ENCODE measurements around the gene MPPED1. TPM values are rescaled to one million over a fixed set of nuclear protein-coding genes. Genes with fewer than 3 reads are reported as not detected.

Gene MPPED1
- total RNA-seq, 1 experiment from 2014 or later = not detected

DNA sequence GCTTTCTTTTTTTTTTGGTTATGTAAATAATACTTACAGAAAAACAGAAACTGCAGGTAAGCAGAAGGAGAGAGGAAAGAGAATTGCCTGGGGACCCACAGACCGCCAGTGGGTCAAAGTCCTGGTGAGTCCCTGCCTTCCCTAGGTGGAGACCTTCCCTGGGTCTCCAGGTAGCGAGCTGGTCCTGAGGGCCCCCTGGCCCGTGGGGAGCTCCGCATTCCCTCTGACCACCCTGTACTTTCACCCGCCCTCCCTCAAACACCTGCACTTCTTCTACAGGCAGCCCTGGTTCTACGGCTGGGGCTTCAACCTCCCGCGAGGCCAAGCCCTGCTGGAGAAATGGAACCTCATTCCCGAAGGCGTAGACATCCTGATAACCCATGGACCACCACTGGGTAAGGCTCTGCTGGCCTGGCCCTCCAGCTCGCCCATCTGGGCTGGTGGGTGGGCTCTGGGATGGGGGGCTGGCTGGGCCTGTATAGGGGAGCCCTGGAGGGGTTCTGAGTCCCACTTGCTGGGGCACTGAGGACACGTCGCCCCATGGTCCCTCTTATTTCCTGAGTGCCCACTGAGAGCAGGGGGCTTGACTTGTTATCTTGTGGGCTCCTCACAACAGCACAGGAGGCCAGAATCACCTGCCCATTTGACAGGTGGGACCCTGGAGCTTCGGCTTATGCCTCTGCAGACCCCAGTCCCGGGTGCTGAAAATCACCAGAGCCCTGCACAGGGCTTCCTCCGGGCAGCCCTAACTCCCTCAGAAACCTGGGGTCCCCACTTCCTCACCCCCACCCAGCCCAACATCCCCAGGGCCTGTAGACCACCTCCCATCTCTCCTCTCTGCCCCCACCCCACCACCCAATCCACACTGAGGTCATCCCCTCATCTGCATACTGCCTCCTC is 86.4 kb downstream of the MPPED1 start:
- CTCF ChIA-PET = interaction anchor here (1.2 kb wide), 1 partner anchor 21 kb away, joined by 3 read pairs; no protein-coding TSS in a partner anchor
- Mint-ChIP-seq H3K9me3 (ENCODE audit: low read depth, unreplicated experiment) (peaks cover 3% of the 10 kb centered on the region), H3K27me3 (ENCODE audit: unreplicated experiment) (peaks cover 18% of the 10 kb centered on the region), H3K4me1 (ENCODE audit: low read depth, unreplicated experiment) (no peaks in the 10 kb centered on the region), H3K36me3 (ENCODE audit: insufficient read depth, unreplicated experiment) (no peaks in the 10 kb centered on the region), H3K4me3 (ENCODE audit: low read depth, unreplicated experiment) (no peak overlapping the region), H3K27ac (ENCODE audit: unreplicated experiment) (no peak overlapping the region)
- DNase-seq = no peak
- intact Hi-C loops (cut with micrococcal nuclease; ENCODE audit: unreplicated experiment) = no loop called here
- BruUV-seq (replicated peaks) = no TSS peak
- TF ChIP-seq, protein P1, sequence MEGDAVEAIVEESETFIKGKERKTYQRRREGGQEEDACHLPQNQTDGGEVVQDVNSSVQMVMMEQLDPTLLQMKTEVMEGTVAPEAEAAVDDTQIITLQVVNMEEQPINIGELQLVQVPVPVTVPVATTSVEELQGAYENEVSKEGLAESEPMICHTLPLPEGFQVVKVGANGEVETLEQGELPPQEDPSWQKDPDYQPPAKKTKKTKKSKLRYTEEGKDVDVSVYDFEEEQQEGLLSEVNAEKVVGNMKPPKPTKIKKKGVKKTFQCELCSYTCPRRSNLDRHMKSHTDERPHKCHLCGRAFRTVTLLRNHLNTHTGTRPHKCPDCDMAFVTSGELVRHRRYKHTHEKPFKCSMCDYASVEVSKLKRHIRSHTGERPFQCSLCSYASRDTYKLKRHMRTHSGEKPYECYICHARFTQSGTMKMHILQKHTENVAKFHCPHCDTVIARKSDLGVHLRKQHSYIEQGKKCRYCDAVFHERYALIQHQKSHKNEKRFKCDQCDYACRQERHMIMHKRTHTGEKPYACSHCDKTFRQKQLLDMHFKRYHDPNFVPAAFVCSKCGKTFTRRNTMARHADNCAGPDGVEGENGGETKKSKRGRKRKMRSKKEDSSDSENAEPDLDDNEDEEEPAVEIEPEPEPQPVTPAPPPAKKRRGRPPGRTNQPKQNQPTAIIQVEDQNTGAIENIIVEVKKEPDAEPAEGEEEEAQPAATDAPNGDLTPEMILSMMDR (IDR thresholded peaks at IDR 0.05; ENCODE audit: unreplicated experiment) = no peak

DNA sequence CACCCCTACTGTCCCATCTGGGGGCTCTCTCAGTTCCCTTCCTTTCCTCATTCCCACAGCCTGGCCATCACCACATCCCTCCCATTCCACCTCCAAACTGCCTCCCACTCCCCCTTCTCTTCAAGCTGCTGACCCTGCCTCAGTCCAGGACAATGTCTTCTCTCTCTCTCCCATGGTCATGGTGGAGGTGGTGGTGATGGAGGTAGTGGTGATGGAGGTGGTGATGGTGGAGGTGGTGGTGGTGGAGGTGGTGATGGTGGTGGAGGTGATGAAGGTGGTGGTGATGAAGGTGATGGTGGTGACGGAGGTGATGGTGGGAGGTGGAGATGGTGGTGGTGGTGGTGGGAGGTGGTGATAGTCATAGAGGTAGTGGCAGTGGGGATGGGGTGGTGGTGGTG is 87.0 kb downstream of the MPPED1 start:
- Mint-ChIP-seq H3K4me3 (ENCODE audit: low read depth, unreplicated experiment) (no peak overlapping the region), H3K9me3 (ENCODE audit: low read depth, unreplicated experiment) (peaks cover 3% of the 10 kb centered on the region), H3K27me3 (ENCODE audit: unreplicated experiment) (peaks cover 18% of the 10 kb centered on the region), H3K36me3 (ENCODE audit: insufficient read depth, unreplicated experiment) (no peaks in the 10 kb centered on the region), H3K27ac (ENCODE audit: unreplicated experiment) (no peak overlapping the region), H3K4me1 (ENCODE audit: low read depth, unreplicated experiment) (no peaks in the 10 kb centered on the region)
- intact Hi-C loops (cut with micrococcal nuclease; ENCODE audit: unreplicated experiment) = no loop called here
- TF ChIP-seq, protein P1 (IDR thresholded peaks at IDR 0.05; ENCODE audit: unreplicated experiment) = no peak
- BruUV-seq (replicated peaks) = no TSS peak
- DNase-seq = no peak
- CTCF ChIA-PET = interaction anchor here (1.2 kb wide), 1 partner anchor 20 kb away, joined by 3 read pairs; no protein-coding TSS in a partner anchor

DNA sequence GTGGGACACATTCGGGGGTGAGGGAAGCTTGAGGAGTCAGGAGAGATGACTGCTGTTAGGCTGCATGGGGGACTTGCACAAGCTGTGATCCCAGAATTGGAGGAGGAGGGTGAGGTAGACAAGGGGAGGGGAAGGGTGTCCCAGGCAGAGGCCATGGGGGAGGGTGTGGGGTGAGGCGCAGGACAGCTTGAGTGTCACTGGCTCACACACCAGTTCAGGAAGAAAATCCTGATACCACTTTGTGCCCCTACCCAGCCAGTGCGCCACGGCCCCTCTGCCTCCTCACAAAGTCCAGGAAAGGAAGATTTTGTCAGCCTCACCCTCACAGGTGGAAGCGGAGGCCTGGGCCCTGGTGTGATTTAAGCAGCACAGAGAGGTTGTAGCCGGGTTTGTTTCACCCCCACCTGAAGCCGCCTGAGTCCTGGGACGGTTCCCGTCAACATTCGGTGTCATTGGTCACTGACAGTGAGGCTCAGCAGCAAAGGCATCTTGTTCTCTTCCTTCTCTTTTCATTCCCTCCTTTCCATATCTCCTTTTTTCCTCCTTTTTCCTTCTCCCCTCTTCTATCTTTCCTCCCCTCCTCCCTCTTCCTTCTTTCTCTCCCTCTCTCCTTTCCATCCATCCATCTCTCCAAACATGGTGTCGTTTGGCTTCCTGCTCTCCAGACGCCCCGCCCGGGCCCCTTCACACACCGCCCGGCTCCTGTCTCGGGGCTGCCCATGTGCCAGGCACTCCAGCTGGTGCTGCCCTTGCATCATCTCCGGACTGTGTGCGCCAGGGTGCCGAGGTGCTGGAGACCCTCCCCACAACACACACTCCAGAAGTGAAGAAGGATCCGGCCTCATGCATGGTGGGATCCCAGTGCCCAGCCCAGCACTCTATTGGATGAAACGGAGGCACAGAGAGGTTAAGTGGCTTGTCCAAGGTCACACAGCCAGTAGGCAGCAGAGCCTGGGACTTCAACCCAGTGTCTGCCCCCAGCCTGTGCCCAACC is 89.3 kb downstream of the MPPED1 start:
- BruUV-seq (replicated peaks) = no TSS peak
- no peak for DNase-seq
- TF ChIP-seq, protein P1 (IDR thresholded peaks at IDR 0.05; ENCODE audit: unreplicated experiment) = no peak
- H3K4me1 Mint-ChIP-seq (ENCODE audit: low read depth, unreplicated experiment) = no peaks in the 10 kb centered on the region
- CTCF ChIA-PET = no interaction called here
- H3K27ac Mint-ChIP-seq (ENCODE audit: unreplicated experiment) = no peak overlapping the region
- H3K36me3 Mint-ChIP-seq (ENCODE audit: insufficient read depth, unreplicated experiment) = no peaks in the 10 kb centered on the region
- intact Hi-C loops (cut with micrococcal nuclease; ENCODE audit: unreplicated experiment) = no loop called here
- H3K4me3 Mint-ChIP-seq (ENCODE audit: low read depth, unreplicated experiment) = no peak overlapping the region
- no peaks in the 10 kb centered on the region for H3K9me3 Mint-ChIP-seq (ENCODE audit: low read depth, unreplicated experiment)
- H3K27me3 Mint-ChIP-seq (ENCODE audit: unreplicated experiment) = peaks cover 18% of the 10 kb centered on the region

DNA sequence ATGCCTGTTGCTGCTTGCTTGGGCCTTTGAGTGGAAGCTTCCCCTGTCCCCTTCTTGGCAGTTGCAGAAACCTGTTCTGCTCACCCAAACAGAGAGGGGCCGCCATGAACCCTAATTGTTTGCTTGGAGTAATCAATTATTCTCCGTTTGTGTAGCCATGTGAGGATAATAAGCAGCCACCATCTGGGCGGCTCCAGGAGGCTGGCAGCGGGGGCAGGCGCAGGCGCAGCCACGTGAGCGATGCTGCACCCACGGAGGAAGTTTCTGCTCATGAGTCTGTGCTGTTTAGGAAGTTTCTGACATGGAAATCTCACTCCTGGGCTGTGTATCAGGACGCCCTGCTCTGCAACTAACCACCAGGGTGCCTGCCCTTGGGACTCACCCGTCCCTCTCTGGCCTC is 90.1 kb downstream of the MPPED1 start:
- CTCF ChIA-PET = no interaction called here

More for the DNA sequence above, 90.1 kb downstream of the MPPED1 start:
- Mint-ChIP-seq H3K27ac (ENCODE audit: unreplicated experiment) (no peak overlapping the region), H3K36me3 (ENCODE audit: insufficient read depth, unreplicated experiment) (no peaks in the 10 kb centered on the region), H3K4me1 (ENCODE audit: low read depth, unreplicated experiment) (no peaks in the 10 kb centered on the region), H3K9me3 (ENCODE audit: low read depth, unreplicated experiment) (no peaks in the 10 kb centered on the region), H3K4me3 (ENCODE audit: low read depth, unreplicated experiment) (no peak overlapping the region), H3K27me3 (ENCODE audit: unreplicated experiment) (peaks cover 18% of the 10 kb centered on the region)
- DNase-seq = no peak
- BruUV-seq (replicated peaks) = no TSS peak
- TF ChIP-seq, protein P1 (IDR thresholded peaks at IDR 0.05; ENCODE audit: unreplicated experiment) = no peak
- intact Hi-C loops (cut with micrococcal nuclease; ENCODE audit: unreplicated experiment) = no loop called here

Measured in Calu3 (cell line).